ENCODE measurements around the gene MAP2K6.

DNA sequence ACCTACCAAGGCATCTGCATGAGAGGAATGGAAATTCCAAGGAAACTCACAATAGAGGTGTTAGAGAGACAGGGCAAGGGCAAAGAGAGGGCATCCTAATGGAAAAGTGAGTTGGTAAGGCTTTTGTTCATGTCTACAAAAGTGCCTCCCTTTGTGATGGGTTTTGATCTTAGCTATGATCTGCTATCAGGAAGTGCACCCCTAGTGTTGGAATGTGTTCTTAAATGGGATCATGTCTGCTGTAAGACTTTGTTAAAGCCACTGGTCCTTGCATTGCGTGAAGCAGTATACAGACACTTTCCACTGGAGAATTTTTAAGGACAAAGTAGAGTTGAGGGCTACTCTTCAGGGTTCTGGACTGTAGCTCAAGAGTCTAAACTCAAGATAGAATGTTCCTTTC is 92.0 kb downstream of the MAP2K6 start:
- TF ChIP-seq, protein P1, sequence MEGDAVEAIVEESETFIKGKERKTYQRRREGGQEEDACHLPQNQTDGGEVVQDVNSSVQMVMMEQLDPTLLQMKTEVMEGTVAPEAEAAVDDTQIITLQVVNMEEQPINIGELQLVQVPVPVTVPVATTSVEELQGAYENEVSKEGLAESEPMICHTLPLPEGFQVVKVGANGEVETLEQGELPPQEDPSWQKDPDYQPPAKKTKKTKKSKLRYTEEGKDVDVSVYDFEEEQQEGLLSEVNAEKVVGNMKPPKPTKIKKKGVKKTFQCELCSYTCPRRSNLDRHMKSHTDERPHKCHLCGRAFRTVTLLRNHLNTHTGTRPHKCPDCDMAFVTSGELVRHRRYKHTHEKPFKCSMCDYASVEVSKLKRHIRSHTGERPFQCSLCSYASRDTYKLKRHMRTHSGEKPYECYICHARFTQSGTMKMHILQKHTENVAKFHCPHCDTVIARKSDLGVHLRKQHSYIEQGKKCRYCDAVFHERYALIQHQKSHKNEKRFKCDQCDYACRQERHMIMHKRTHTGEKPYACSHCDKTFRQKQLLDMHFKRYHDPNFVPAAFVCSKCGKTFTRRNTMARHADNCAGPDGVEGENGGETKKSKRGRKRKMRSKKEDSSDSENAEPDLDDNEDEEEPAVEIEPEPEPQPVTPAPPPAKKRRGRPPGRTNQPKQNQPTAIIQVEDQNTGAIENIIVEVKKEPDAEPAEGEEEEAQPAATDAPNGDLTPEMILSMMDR (optimal IDR thresholded peaks at IDR 0.05 in 1 of 3, IDR thresholded peaks at IDR 0.05 in 1 of 3, conservative IDR thresholded peaks at IDR 0.05 in 1 of 3; ENCODE audit: extremely low read depth in 1 of 3, insufficient read depth in 2 of 3, low read length in 3 of 3): peak; percentile 31 to 52 (median 39)
- TF ChIP-seq EZH2 (IDR thresholded peaks at IDR 0.05; ENCODE audit: low read length): no peak

Measured in keratinocyte (primary cell).